HepG2 (cell line): Measurements from ENCODE around the gene WDR54. TPM values are rescaled to one million over a fixed set of nuclear protein-coding genes. Genes with fewer than 3 reads are reported as not detected.
A peak's percentile ranks its signal among the peaks of the same experiment; 100 is the strongest.

Experiments used
- ATF1 ChIP-seq: IDR thresholded peaks from 2 replicates; pipeline ENCODE4 v1.6.1; 2016; ENCODE audit warnings: mild to moderate bottlenecking, control low read depth
- BHLHE40 ChIP-seq: IDR thresholded peaks from 2 replicates; pipeline ENCODE4 v1.6.1; 2011; ENCODE audit warnings: low read length, improper control_type of control experiment
- CREM ChIP-seq, 2 experiments: sonication (generic) in 1 of 2; formaldehyde crosslinking in 1 of 2; IDR thresholded peaks; 2 replicates each; pipeline versions ENCODE4 v1.4.0 to v1.6.1; 2016 to 2020; ENCODE audit warnings: antibody characterized with exemption in 1 of 2, mild to moderate bottlenecking in 1 of 2, missing genetic modification reagents in 1 of 2
- FOXA1 ChIP-seq, 2 experiments: fragments of 450-650 bp in 1 of 2; sonication (generic) in 1 of 2; formaldehyde crosslinking in 1 of 2; IDR thresholded peaks; 2 replicates each; pipeline versions ENCODE4 v1.4.0 to v1.6.1; 2016 to 2020; ENCODE audit warnings: missing genetic modification reagents in 1 of 2
- FOXO1 ChIP-seq: sonication (generic); formaldehyde crosslinking; IDR thresholded peaks from 2 replicates; pipeline ENCODE4 v1.4.0; 2020; ENCODE audit warnings: missing genetic modification reagents
- HDAC1 ChIP-seq: sonication (generic); formaldehyde crosslinking; IDR thresholded peaks from 2 replicates; pipeline ENCODE4 v1.5.1; 2020; ENCODE audit warnings: mild to moderate bottlenecking, missing genetic modification reagents
- IKZF1 ChIP-seq: fragments of 450-650 bp; IDR thresholded peaks from 2 replicates; pipeline ENCODE4 v1.7.1; 2016
- KLF9 ChIP-seq: IDR thresholded peaks from 2 replicates; pipeline ENCODE4 v1.6.1; 2016; ENCODE audit warnings: low read depth
- MED8 ChIP-seq: sonication (generic); formaldehyde crosslinking; IDR thresholded peaks from 2 replicates; pipeline ENCODE4 v1.8.1; 2023; ENCODE audit warnings: mild to moderate bottlenecking, missing genetic modification reagents; ENCODE audit not compliant: insufficient replicate concordance
- MIER3 ChIP-seq: IDR thresholded peaks from 2 replicates; pipeline ENCODE4 v1.6.1; 2016; ENCODE audit warnings: missing compliant biosample characterization, borderline replicate concordance
- PPARG ChIP-seq: conservative IDR thresholded peaks from 2 replicates; pipeline ENCODE4 v1.6.1; 2016; ENCODE audit warnings: missing biosample characterization, missing genetic modification reagents
- RNF2 ChIP-seq: fragments of 450-650 bp; conservative IDR thresholded peaks from 2 replicates; pipeline ENCODE4 v1.6.1; 2016; ENCODE audit warnings: low read depth
- SMYD3 ChIP-seq: sonication (generic); formaldehyde crosslinking; IDR thresholded peaks from 2 replicates; pipeline ENCODE4 v1.8.1; 2023; ENCODE audit warnings: mild to moderate bottlenecking, missing genetic modification reagents
- ZC3H13 ChIP-seq: sonication (generic); formaldehyde crosslinking; IDR thresholded peaks from 2 replicates; pipeline ENCODE4 v1.8.1; 2023; ENCODE audit warnings: mild to moderate bottlenecking, missing genetic modification reagents, moderate library complexity
- ZFP82 ChIP-seq: sonication (generic); formaldehyde crosslinking; IDR thresholded peaks from 2 replicates; pipeline ENCODE4 v1.5.1; 2020; ENCODE audit warnings: mild to moderate bottlenecking, missing genetic modification reagents, borderline replicate concordance
- ZNF34 ChIP-seq: sonication (generic); formaldehyde crosslinking; IDR thresholded peaks from 2 replicates; pipeline ENCODE4 v1.4.0; 2020; ENCODE audit warnings: mild to moderate bottlenecking, missing genetic modification reagents, borderline replicate concordance
- polyA plus RNA-seq, 8 experiments: library from polyadenylated mRNA; depleted of rRNA in 3 of 8; stranded (reverse) in 7 of 8; unstranded in 1 of 8; fragments of >200 nt; fragmentation: Illumina TruSeq in 4 of 8; extraction: Trizol in 4 of 8; gene quantifications; 2 replicates each; pipeline versions ENCODE4 v1.2.1 to v1.2.3, GENCODE V29; 2011 to 2016; ENCODE audit warnings: low read depth in 4 of 8, missing spikeins in 1 of 8, mixed read lengths in 1 of 8; ENCODE audit not compliant: insufficient read depth in 1 of 8
- total RNA-seq, 5 experiments: library from RNA; depleted of rRNA; stranded (reverse); fragments of >200 nt; fragmentation: Illumina TruSeq; extraction: Trizol; gene quantifications; 2 replicates each; pipeline ENCODE4 v1.2.3, GENCODE V29; 2016; ENCODE audit warnings: low read depth in 1 of 5
- TF ChIP-seq, protein P1 (sequence below): sonication (generic); formaldehyde crosslinking; IDR thresholded peaks from 2 replicates; pipeline ENCODE4 v1.9.0; 2022; ENCODE audit warnings: missing genetic modification reagents, mild to moderate bottlenecking, borderline replicate concordance
- TF ChIP-seq, protein P2 (sequence below): sonication (generic); formaldehyde crosslinking; IDR thresholded peaks from 2 replicates; pipeline ENCODE4 v1.9.0; 2021; ENCODE audit warnings: missing genetic modification reagents, borderline replicate concordance
- TF ChIP-seq, protein P3 (sequence below): sonication (generic); formaldehyde crosslinking; IDR thresholded peaks from 2 replicates; pipeline ENCODE4 v1.5.1; 2020; ENCODE audit warnings: missing genetic modification reagents, mild to moderate bottlenecking, borderline replicate concordance
- TF ChIP-seq, protein P4 (sequence below): IDR thresholded peaks from 2 replicates; pipeline ENCODE4 v1.6.1; 2012; ENCODE audit warnings: inconsistent platforms
- TF ChIP-seq, protein P5 (sequence below): sonication (generic); formaldehyde crosslinking; IDR thresholded peaks from 2 replicates; pipeline ENCODE4 v1.8.1; 2022; ENCODE audit warnings: low read depth, mild to moderate bottlenecking, missing genetic modification reagents

The WDR54 gene
- total and polyA plus RNA-seq, 2 of the 13 experiments (the other 11 are each of a cell fraction or from before 2014, with no cell fraction given), result 2.0 to 17.3 TPM

DNA sequence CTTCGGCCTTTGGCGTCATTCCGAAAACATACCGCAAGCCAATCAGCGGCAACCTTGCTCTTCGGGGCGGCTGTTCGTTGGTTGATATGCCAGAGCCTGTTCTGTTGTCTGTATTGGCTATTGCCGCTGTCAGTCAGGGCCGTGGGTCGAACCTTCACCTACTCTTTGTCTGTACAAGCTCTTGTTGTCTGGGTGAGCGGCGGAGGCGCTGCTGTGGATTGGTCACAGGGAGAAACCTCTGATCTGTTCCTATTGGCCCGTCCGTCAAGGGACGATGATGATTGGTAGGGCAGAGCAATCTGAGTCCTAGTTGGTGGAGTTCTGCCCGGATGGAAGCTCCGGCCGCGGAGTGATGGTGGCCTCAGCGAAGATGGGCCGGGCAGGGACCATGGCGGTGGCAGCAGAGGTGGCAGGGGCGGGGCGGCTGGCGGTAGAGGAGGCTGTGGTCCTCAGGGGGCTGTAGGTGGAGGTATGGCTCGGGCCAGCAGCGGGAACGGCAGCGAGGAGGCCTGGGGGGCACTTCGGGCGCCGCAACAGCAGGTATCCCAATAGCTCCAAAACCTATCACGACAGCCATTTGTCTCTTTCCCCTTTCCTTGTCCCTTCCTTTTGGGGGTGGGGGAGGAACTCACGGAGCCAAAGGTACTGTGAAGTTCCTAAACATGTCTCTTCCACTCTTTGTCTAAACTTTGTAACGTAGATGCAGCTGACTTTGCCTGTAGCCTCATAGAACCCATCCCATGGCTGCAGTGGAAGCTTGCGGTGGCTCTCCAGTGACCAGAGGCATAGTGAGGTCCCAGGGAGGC, 36.8 kb downstream of the WDR54 start, which contains the start of gene WBP1 (continued):
- TF ChIP-seq, protein P1, sequence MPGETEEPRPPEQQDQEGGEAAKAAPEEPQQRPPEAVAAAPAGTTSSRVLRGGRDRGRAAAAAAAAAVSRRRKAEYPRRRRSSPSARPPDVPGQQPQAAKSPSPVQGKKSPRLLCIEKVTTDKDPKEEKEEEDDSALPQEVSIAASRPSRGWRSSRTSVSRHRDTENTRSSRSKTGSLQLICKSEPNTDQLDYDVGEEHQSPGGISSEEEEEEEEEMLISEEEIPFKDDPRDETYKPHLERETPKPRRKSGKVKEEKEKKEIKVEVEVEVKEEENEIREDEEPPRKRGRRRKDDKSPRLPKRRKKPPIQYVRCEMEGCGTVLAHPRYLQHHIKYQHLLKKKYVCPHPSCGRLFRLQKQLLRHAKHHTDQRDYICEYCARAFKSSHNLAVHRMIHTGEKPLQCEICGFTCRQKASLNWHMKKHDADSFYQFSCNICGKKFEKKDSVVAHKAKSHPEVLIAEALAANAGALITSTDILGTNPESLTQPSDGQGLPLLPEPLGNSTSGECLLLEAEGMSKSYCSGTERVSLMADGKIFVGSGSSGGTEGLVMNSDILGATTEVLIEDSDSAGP, result peak; percentile 61; the same call in 1 of the 2 replicates
- TF ChIP-seq, protein P2, sequence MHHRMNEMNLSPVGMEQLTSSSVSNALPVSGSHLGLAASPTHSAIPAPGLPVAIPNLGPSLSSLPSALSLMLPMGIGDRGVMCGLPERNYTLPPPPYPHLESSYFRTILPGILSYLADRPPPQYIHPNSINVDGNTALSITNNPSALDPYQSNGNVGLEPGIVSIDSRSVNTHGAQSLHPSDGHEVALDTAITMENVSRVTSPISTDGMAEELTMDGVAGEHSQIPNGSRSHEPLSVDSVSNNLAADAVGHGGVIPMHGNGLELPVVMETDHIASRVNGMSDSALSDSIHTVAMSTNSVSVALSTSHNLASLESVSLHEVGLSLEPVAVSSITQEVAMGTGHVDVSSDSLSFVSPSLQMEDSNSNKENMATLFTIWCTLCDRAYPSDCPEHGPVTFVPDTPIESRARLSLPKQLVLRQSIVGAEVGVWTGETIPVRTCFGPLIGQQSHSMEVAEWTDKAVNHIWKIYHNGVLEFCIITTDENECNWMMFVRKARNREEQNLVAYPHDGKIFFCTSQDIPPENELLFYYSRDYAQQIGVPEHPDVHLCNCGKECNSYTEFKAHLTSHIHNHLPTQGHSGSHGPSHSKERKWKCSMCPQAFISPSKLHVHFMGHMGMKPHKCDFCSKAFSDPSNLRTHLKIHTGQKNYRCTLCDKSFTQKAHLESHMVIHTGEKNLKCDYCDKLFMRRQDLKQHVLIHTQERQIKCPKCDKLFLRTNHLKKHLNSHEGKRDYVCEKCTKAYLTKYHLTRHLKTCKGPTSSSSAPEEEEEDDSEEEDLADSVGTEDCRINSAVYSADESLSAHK, result no peak
- TF ChIP-seq PPARG (CRISPR knock-in tag), result peak; percentile 95
- TF ChIP-seq ZNF34 (CRISPR knock-in tag), result peak; percentile 35; the same call in 1 of the 2 replicates
- TF ChIP-seq MED8 (CRISPR knock-in tag), result no peak
- no peak for TF ChIP-seq RNF2
- TF ChIP-seq ZFP82 (CRISPR knock-in tag), result no peak
- peak; percentile 95 for TF ChIP-seq CREM (IDR thresholded peaks at IDR 0.05)
- no peak for TF ChIP-seq CREM (CRISPR knock-in tag; IDR thresholded peaks at IDR 0.05)
- TF ChIP-seq, protein P3, sequence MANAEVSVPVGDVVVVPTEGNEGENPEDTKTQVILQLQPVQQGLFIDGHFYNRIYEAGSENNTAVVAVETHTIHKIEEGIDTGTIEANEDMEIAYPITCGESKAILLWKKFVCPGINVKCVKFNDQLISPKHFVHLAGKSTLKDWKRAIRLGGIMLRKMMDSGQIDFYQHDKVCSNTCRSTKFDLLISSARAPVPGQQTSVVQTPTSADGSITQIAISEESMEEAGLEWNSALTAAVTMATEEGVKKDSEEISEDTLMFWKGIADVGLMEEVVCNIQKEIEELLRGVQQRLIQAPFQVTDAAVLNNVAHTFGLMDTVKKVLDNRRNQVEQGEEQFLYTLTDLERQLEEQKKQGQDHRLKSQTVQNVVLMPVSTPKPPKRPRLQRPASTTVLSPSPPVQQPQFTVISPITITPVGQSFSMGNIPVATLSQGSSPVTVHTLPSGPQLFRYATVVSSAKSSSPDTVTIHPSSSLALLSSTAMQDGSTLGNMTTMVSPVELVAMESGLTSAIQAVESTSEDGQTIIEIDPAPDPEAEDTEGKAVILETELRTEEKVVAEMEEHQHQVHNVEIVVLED (CRISPR knock-in tag), result peak; percentile 36; the same call in 1 of the 2 replicates
- no peak; the same call in 1 of the 2 replicates for TF ChIP-seq HDAC1 (CRISPR knock-in tag)
- no peak for TF ChIP-seq IKZF1
- peak; percentile 96 for TF ChIP-seq ATF1 (CRISPR knock-in tag)
- TF ChIP-seq KLF9 (CRISPR knock-in tag), result no peak
- no peak for TF ChIP-seq FOXO1 (CRISPR knock-in tag)
- no peak for TF ChIP-seq SMYD3 (CRISPR knock-in tag)
- TF ChIP-seq MIER3 (CRISPR knock-in tag), result no peak
- peak; percentile 23; the same call in 1 of the 2 replicates for TF ChIP-seq ZC3H13 (CRISPR knock-in tag)
- TF ChIP-seq, protein P4, sequence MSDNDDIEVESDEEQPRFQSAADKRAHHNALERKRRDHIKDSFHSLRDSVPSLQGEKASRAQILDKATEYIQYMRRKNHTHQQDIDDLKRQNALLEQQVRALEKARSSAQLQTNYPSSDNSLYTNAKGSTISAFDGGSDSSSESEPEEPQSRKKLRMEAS, result peak; percentile 60
- no peak for TF ChIP-seq BHLHE40
- TF ChIP-seq, protein P5, sequence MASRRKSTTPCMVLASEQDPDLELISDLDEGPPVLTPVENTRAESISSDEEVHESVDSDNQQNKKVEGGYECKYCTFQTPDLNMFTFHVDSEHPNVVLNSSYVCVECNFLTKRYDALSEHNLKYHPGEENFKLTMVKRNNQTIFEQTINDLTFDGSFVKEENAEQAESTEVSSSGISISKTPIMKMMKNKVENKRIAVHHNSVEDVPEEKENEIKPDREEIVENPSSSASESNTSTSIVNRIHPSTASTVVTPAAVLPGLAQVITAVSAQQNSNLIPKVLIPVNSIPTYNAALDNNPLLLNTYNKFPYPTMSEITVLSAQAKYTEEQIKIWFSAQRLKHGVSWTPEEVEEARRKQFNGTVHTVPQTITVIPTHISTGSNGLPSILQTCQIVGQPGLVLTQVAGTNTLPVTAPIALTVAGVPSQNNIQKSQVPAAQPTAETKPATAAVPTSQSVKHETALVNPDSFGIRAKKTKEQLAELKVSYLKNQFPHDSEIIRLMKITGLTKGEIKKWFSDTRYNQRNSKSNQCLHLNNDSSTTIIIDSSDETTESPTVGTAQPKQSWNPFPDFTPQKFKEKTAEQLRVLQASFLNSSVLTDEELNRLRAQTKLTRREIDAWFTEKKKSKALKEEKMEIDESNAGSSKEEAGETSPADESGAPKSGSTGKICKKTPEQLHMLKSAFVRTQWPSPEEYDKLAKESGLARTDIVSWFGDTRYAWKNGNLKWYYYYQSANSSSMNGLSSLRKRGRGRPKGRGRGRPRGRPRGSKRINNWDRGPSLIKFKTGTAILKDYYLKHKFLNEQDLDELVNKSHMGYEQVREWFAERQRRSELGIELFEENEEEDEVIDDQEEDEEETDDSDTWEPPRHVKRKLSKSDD (CRISPR knock-in tag), result peak; percentile 78; the same call in 1 of the 2 replicates
- TF ChIP-seq FOXA1 (IDR thresholded peaks at IDR 0.05), result no peak
- TF ChIP-seq FOXA1 (CRISPR knock-in tag; IDR thresholded peaks at IDR 0.05), result no peak; the same call in 1 of the 2 replicates
